HG02678 (cell line): ENCODE results near the gene NR2F1.

ENCODE experiments used
- ATAC-seq: cut with Tn5 transposase; IDR thresholded peaks from one replicate; pipeline ENCODE4 v1.9.1; 2021; ENCODE audit warnings: mild to moderate bottlenecking, moderate library complexity; ENCODE audit not compliant: unreplicated experiment

The NR2F1 gene

GRCh38 chr5:93590493-93590892, 7.5 kb downstream of the NR2F1 start:
- ATAC-seq, result no peak

- ATAC-seq, result no peak
Measured at GRCh38 chr5:93591323-93591945, 8.4 kb downstream of the NR2F1 start.

DNA sequence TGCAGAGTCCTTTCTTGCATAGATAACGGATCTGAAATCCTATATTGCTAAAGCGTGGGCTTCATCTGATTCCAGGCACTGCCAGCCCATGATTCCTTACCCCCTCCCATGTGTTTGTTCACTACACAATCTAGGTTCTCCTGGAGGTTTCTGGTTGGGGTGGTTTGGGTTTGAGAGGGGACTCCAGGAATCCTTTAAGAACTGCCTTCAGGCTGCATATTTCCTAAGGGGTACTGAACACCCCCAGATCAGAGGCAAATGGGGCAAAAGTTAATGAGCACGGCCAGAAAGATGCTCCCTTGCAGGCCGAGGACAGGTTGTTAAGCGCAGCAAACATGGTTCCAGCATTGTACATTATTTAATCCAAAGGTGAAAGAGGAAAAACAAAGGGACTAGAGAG, 9.9 kb downstream of the NR2F1 start:
- no peak for ATAC-seq

DNA sequence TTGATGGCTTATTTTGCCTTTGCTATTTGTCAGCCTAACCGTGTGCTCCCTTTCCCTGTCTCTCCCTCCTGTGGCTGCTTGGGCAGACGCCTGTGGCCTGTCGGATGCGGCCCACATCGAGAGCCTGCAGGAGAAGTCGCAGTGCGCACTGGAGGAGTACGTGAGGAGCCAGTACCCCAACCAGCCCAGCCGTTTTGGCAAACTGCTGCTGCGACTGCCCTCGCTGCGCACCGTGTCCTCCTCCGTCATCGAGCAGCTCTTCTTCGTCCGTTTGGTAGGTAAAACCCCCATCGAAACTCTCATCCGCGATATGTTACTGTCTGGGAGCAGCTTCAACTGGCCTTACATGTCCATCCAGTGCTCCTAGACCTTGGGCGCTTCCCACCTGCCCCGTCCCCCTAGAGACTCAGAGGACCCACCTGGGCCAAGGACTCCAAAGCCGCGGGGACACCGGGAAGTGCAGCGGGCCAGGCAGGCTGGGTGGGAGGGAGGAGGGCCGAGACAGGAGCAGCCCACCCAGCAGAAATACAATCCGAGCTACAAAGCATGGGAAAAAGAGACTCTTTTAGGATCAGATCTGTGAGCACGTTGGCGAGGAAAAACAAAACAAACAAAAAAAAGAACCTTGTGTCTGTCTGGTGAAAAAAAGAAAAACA, 10.6 kb downstream of the NR2F1 start:
- no peak for ATAC-seq

DNA sequence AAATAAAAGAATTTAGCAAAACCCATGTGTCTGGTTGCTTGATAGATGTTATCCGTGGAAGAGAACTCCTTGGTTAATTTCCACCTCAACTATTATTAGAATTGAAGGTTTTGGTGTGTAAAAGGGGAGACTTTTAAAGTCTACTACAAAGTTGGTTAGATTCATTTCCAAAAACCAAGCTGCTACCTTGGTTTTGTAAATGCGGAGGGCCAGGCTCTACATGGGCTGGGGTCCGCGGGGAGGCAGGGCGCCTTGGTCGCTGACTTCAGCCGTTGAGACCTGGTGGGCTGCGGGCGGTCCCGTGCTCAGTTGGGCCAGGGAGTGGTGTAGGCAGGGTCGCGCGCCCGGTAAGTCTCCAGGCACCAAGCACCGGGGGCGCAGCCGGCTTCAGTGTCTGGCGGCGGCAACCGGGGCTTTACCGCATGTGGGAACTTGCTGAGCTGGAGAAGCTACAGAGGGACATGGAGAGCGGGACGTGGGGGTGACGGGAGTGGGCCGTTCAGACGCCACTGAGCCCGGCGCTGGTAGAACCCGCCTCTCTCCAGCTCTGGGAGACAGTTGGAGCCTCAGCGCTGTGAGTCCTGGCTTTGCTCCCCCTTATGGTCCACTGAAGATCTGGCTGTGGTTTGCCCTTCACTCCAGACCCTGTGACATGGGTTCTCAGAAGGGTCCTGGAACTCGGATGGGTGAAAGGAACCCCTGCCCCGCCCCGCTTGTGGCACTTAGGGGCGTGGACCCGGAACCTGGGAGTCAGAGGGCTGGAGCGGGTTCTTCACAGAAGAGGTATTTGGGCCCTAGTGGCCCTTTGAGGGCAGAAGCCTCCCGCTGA, 11.8 kb downstream of the NR2F1 start:
- ATAC-seq, result no peak

- no peak for ATAC-seq
Measured at GRCh38 chr5:93595420-93596147, 12.6 kb downstream of the NR2F1 start.

GRCh38 chr5:93596310-93596675, 13.3 kb downstream of the NR2F1 start:
- ATAC-seq, result no peak

GRCh38 chr5:93596676-93597490, 13.9 kb downstream of the NR2F1 start:
- no peak for ATAC-seq

- ATAC-seq, result no peak
Measured at GRCh38 chr5:93598091-93599000, 15.3 kb downstream of the NR2F1 start.

DNA sequence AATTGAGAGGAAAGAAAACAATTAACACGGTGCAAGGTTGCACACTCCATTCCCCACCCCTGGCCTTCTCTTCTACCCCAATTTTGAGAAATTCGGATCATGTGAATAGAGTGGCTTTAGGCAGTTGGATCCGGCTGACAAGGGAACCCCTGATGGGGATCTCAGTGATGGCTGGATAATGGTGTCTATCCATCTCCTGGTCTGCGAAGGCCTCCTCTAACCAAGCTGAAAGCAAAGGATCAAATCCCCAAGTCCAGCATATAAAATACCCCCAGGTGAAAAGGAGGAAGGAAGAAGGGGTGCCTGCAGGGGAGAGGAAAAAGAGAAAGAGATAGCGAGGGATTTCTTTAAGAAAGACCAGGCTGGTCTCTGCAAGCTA, 16.0 kb downstream of the NR2F1 start:
- no peak for ATAC-seq

DNA sequence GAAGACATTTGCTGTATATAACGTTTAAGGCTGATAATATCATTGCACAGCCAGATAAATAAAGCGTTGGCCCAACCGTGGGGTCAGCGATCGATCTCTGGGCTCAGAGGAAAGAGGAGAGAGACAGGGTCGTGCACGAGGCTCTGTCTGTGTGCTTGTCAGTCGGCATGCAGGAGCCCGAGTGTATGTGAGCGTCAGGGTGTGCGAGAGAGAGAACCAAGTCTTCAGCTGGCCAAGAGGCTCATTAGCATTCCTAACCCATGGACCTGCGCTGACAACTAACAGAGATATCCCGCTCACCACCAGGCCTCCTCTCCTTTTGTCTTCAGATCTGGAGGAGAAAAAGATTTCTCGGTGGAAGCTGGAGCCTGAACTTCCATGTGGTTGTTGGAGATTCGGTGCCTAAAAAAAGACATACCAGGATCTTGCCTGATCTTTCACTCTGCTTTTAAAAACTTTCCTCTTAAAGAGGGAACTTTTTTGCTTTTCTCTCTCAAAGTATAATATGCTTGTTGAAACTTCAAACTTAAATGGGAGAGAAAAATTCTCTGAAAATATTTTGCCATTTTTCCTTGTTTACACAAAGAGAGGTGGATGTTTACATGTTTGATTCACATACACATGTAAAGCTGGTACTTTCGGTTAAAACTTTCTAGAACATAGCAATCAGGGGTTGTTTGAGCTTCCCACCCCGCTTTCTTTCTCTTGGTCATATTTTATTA, 16.5 kb downstream of the NR2F1 start:
- no peak for ATAC-seq

DNA sequence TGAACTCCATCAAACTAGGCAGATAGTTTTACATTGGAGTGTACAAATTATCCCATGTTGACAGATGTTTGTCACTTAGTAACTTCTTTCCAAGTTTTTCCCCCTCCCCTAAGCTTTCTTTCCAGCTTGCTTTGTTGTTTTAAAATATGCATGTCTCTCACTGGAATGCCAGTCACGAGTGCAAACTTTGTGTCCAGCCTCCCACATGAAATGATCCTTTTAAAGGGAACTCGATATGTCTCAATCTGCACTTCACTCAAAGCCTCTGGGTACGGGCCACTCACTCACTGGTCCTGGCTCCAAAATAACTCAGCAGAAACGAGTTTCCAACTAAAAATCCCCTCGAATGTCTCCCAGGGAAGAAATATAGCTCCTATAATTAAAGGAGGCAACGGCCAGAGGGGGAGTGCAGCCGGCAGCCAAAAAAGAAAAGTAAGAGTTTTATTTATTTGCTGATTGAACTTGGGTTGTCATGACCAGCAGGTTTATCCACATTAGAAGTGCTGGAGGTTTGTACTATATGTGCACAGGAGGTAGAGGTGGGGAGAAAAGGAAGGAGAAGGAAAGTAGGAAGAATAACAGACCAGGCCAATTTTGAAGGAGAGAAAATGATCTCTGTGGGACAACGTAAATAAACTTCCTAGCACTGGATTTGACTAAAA, 17.5 kb downstream of the NR2F1 start:
- ATAC-seq, result no peak

DNA sequence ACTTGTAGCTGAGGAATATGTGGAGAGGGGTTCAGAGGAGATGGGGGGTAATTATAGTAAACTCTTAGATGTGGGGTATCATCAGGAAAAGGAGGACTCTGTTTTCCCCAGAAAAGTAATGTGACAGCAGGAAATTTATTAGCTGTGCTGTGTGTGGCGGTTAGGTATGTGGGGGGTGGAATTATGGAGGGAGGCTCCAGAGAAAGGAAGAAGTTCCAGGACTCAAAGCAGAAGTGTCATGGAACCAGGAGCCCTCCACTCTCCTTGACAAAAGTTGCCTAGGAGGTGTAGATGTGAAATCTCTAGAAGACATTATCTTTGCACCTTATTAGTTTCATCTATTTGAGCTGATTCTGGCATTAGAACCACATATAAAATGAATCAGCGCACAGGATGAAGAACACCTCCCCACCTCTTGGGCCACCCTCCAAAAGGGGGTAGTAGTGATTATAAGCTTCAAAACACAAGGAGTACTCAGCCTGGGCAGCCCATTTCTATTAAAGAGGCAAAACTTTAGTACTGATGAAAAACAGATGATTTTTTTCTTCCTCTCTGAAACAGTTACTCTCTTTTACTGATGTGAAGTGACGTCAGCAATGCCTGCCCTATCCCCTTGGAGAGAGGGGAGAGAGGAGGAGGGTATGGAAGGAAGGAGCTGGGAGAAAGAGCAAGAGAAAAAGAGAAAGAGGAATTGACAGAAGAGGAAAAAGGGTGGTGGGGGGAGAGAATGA, 18.2 kb downstream of the NR2F1 start:
- no peak for ATAC-seq

DNA sequence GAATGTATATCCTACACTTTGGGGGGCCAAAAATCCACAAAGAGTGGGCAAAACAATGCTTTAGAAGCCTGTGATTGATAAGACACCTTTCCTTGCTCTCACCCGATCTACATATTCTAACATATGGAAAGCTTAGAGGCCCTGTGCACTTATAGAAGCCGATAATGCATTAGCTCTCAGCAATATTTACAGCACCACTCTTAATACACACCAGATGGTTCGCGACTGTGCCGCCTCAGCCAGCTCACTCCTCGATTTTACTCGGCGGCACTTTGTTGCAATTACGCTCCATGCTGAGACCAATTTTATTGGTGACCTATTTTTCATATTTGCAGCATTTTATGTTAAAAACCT, 18.8 kb downstream of the NR2F1 start:
- ATAC-seq, result no peak

DNA sequence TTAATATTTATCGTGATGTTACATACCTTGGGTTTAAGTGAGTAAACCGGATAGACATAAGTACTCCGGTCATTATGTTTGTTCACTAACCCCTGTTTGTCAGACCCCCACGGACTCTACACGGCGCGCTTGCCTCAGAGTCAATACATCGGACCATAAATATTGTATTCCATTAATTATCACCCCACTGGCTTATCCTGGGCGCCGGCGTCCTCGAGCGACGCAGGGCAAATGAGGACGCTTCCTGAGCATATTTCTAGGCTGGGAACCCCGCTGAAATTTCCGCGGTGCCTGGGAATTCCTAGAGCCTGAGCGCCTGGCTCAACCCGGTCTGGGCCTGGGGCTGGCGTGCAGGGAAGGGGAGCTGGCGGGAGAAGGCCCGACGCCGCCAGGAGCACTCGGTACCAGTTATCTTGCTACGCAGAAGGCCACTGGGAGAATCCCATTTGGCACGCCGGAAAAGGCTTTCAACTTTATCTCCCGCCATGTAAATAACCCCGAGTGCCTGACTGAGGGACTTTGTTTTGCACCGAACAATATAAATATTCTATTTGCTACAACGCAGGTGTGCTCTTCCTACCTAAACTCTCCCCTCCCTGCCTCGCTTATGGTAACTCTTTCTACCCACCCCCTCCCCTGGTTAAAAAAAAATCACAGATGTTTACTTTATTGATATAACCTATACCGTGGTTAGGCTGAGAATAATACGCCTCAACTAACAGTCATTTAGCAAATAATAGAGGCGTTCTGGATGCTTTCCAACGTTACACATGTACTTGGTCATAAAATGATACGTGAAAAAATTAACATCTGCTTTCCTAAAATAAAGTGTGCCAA, 19.4 kb downstream of the NR2F1 start:
- ATAC-seq, result no peak

DNA sequence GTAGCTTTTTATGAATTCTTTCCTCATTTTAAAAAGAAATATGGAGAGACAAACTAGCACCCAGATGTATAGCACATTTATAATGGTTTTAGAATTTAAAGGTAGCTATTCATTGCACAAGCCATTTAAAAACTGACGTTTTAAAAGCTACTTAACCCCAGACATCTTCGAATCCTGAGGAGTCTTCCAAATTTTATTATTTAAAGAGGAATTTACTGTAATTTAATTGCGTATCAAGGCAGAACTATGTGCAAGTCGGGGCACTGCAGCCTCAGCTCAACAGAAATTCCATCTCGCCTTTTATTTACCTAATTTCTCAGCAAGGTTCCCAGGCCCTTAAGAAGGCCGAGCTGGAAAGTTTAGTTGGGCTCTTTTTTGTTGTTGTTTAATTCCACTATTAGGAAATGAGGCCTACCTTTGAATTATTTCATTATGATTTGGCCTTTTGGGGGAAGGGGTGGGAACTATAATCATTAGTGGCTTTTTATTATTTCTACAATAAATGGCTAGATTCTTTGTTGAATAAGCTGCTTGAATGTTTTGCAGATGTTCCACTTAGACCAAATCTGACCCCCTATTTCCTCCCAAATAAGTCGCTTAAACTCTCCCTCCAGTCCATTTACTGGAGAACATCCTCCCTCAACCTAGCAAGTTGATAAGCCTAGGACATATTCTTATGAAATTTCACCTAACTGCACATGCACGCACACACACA, 20.2 kb downstream of the NR2F1 start:
- no peak for ATAC-seq
